Measurements from ENCODE around the gene CYP2B6.
"Not testable (repeated sequence)": the region's sequence is repeated elsewhere in the genome, so short reads cannot be mapped to it uniquely, and the experiment has no call there.

CYP2B6 gene

GRCh38 chr19:40981591-40981990 lies 9.5 kb upstream of the CYP2B6 start:
- no peak for DNase-seq

- peak; percentile 20 for DNase-seq
These were observed 8.4 kb upstream of the CYP2B6 start for GRCh38 chr19:40982594-40983101.

- DNase-seq, result no peak
These were observed 1.6 kb upstream of the CYP2B6 start for GRCh38 chr19:40989453-40989852.

DNA sequence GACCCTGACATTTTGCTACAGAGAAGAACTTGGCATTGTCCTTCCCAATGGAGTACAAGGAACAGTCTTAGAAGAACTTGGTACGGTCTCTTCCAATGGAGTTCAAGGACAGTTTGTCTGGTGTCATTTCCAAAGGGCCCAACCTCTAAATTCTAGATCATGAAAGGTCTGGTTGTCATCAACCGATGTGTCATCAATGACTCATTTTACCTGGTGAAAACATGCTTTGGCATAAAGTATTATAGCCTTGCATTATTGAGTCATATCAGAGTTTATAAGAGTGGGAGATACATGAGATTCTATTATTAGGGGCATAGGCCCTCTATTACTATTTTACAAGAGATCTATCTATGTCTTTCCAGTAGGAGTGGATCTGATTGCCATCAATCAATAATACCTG lies 4.3 kb downstream of the CYP2B6 start:
- DNase-seq, result no peak

DNA sequence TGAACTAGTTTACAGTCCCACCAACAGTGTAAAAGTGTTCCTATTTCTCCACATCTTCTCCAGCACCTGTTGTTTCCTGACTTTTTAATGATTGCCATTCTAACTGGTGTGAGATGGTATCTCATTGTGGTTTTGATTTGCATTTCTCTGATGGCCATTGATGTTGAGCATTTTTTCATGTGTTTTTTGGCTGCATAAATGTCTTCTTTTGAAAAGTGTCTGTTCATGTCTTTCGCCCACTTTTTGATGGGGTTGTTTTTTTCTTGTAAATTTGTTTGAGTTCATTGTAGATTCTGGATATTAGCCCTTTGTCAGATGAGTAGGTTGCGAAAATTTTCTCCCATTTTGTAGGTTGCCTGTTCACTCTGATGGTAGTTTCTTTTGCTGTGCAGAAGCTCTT lies 7.9 kb downstream of the CYP2B6 start:
- not testable (repeated sequence) for DNase-seq

- DNase-seq, result peak; percentile 1
These were observed 9.2 kb downstream of the CYP2B6 start for GRCh38 chr19:41000310-41000737.

- no peak for DNase-seq
These were observed 10.3 kb downstream of the CYP2B6 start for GRCh38 chr19:41001243-41001971.

DNA sequence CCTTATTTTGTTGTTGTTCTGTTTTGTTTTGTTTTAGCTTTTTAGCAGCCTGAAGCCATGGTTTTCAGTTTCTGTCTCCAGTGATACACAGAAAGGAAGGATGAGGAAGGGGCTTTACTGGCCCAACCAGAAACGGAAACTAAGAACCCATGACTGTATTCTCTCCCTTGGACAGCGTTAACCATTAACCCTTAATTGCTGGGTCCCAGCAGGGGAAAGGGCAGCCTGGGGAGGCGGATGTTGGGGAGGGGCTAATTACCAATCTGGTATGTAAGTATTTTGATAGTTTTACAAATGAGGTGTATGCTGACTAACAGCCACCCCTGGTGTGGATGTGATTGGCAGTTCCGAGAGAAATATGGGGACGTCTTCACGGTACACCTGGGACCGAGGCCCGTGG lies 12.6 kb downstream of the CYP2B6 start:
- not testable (repeated sequence) for DNase-seq

DNA sequence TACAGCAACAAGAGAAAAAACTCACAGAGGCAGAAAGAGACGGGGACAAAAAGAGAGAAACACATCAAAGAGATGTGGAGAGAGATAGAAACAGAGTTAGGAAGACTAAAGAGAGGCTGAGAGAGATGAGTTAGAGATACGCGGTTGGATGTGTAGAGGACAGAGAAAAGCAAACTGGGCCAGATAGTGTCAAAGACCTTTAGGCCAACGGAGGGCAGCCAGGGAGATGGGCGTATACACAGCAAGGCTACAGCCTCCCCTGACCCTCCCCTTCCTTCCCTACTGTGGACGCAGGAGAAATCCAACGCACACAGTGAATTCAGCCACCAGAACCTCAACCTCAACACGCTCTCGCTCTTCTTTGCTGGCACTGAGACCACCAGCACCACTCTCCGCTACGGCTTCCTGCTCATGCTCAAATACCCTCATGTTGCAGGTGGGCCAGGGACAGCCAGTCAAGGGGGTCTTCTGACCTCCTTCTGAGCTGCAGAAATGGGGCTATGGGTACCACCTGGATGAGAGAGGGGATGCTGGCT lies 18.7 kb downstream of the CYP2B6 start:
- DNase-seq, result no peak

DNA sequence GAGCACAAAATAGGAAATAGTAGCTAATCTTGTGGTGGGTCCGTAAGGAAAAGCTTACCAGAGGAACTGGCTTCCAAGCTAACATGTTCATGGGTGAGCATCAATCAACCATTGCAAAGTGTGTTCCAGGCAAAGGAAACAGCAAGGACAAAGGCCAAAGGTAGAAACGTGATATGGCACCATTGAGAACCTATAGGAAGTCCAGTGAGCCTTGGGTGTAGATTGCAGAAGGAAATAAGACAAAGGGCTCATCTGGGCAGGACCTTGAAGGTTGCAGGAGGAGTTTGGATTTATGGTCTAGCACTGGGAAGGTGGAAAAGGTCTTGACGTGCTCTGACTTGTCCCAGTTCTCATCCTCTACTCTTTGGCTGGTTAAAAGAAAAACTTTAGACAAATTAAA lies 22.3 kb downstream of the CYP2B6 start:
- no peak for DNase-seq

DNA sequence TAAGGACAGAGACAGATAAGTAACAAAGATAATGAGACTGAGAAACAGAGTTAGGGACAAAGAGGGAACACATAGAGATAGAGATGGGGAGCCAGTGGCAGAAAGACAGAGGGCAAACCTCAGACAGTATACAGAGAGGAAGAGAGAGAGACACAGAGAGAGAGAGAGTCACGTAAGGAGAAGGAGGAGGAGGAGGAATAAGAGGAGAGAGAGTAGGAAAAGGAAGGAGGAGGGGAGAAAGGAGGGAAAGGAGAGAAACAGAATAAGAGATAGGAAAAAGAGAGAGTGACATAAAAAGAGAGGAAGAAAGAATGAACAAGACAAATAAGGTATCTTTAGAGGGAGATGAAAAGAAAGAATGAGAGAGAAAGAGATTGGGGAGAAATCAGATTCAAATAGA lies 23.6 kb downstream of the CYP2B6 start:
- no peak for DNase-seq

GRCh38 chr19:41016488-41017071 lies 25.5 kb downstream of the CYP2B6 start:
- no peak for DNase-seq

GRCh38 chr19:41018736-41019290 lies 27.7 kb downstream of the CYP2B6 start:
- no peak for DNase-seq

GRCh38 chr19:41019346-41019745 lies 28.3 kb downstream of the CYP2B6 start:
- DNase-seq, result no peak

GRCh38 chr19:41023193-41023592 lies 32.1 kb downstream of the CYP2B6 start:
- DNase-seq, result no peak

DNA sequence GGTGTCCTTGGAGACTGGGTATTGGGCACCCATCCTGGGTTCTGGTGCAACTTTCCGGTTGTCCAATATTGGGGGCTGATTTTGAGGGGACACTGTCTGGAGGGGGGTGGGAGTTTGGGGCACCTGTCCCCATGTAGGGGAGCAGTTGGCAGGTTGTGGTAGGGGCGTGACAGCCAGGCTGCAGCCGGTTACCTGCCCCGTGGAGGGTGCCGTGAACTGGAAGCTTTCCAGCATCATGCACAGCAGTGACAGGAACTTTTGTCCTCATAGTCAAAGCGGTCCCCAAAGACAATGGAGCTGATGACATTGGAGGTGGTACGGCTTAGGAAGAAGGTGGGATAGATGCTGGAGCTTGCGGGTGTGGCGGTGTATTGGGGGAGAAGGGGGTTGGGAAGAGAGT lies 34.3 kb downstream of the CYP2B6 start:
- no peak for DNase-seq

GRCh38 chr19:41025871-41026270 lies 34.8 kb downstream of the CYP2B6 start:
- no peak for DNase-seq

GRCh38 chr19:41027273-41027967 lies 36.3 kb downstream of the CYP2B6 start:
- no peak for DNase-seq

- DNase-seq, result no peak
These were observed 38.7 kb downstream of the CYP2B6 start for GRCh38 chr19:41029524-41030432.

DNA sequence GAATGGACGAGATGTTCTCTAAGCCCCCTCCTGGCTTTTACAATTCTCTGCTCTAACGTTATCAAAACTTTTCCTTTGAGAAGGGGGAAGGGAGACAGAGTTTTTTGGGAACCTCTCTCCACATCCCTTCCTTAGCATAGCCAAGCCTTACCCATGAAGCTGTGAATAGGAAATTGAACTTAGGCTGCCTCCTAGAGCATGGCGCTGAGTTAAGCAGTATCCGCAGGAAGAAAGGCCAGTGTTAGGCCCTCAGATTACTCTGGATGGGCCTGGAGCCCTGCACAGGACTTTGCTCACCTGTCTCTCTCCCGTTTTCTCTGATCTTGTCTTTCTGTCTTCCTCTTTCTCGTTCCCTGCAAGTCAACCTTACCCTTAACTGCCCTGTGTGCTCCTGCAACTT lies 39.6 kb downstream of the CYP2B6 start:
- no peak for DNase-seq

GRCh38 chr19:41031916-41032315 lies 40.8 kb downstream of the CYP2B6 start:
- no peak for DNase-seq

GRCh38 chr19:41033324-41033723 lies 42.2 kb downstream of the CYP2B6 start:
- DNase-seq, result not testable (repeated sequence)

Data from fibroblast of skin of right biceps (primary cell).